Effector memory CD8-positive, alpha-beta T cell (primary cell): ENCODE measurements around the gene RNASEH2C.
A peak's percentile ranks its signal among the peaks of the same experiment; 100 is the strongest.
"Not testable (repeated sequence)": the region's sequence is repeated elsewhere in the genome, so short reads cannot be mapped to it uniquely, and the experiment has no call there.

Source experiments
- ATAC-seq: fragments of 150-1000 bp; cut with Tn5 transposase; replicated peaks from 2 replicates; pipeline ENCODE4 v1.10.0; 2021; ENCODE audit warnings: mild to moderate bottlenecking, moderate library complexity
- DNase-seq, 3 experiments: peaks; one replicate each; pipeline ENCODE4 v3.0.0; 2021
- H3K27ac Mint-ChIP-seq, 2 donors: one replicate each; pipeline ENCODE4 v1.8.0; 2022; ENCODE audit warnings: mild to moderate bottlenecking in 2 of 2, mixed read lengths in 2 of 2, moderate library complexity in 2 of 2
- H3K27me3 Mint-ChIP-seq, 2 donors: one replicate each; pipeline ENCODE4 v1.8.0; 2022; ENCODE audit warnings: mixed read lengths in 2 of 2
- H3K36me3 Mint-ChIP-seq: one replicate; pipeline ENCODE4 v1.8.0; 2022; ENCODE audit warnings: mild to moderate bottlenecking, moderate library complexity, mixed read lengths; ENCODE audit not compliant: insufficient read depth
- H3K4me1 Mint-ChIP-seq, 2 donors: one replicate each; pipeline ENCODE4 v1.8.0; 2022; ENCODE audit warnings: low read depth in 2 of 2, mixed read lengths in 2 of 2
- H3K4me3 Mint-ChIP-seq, 2 donors: one replicate each; pipeline ENCODE4 v1.8.0; 2022; ENCODE audit warnings: mild to moderate bottlenecking in 2 of 2, mixed read lengths in 2 of 2, moderate library complexity in 2 of 2
- H3K9me3 Mint-ChIP-seq, 2 donors: one replicate each; pipeline ENCODE4 v1.8.0; 2022; ENCODE audit warnings: mixed read lengths in 2 of 2
- total RNA-seq, 9 experiments: gene quantifications; one replicate each; lab custom pipeline; 2026; lab: John Stamatoyannopoulos, UW

Gene RNASEH2C
- 34.7 to 53.6 (median 43.7) reads per million in 9 experiments for total RNA-seq

GRCh38 chr11:65720211-65720934 is at the start of gene RNASEH2C:
Gene RNASEH2C (minus strand): TSS chr11:65720798. CDS start chr11:65720758, 40 bp downstream.
- H3K27me3 Mint-ChIP-seq = no peaks in the 10 kb centered on the region
- no peaks in the 10 kb centered on the region for H3K9me3 Mint-ChIP-seq
- peaks cover 22 to 30% of the 10 kb centered on the region in 2 donors for H3K4me1 Mint-ChIP-seq
- peak within 1 kb of the TSS; percentile 87 to 94 for H3K4me3 Mint-ChIP-seq
- H3K27ac Mint-ChIP-seq = peak within 1 kb of the TSS; percentile 87 to 89
- DNase-seq = peak; percentile 64 to 69 (median 65)
- ATAC-seq = peak; percentile 92
- H3K36me3 Mint-ChIP-seq = peaks cover 47% of the 10 kb centered on the region

- not testable (repeated sequence) for DNase-seq, H3K36me3 Mint-ChIP-seq, ATAC-seq, H3K27ac Mint-ChIP-seq, H3K4me3 Mint-ChIP-seq, H3K27me3 Mint-ChIP-seq, H3K9me3 Mint-ChIP-seq
- peaks cover 3 to 11% of the 10 kb centered on the region in 2 donors for H3K4me1 Mint-ChIP-seq
Observed at GRCh38 chr11:65767806-65768205, 47.2 kb upstream of the RNASEH2C start.

- Mint-ChIP-seq H3K27me3 (no peaks in the 10 kb centered on the region), H3K9me3 (no peaks in the 10 kb centered on the region), H3K4me1 (peaks cover 3 to 11% of the 10 kb centered on the region in 2 donors), H3K27ac (no peak overlapping the region), H3K4me3 (no peak overlapping the region), H3K36me3 (no peaks in the 10 kb centered on the region)
- no peak for ATAC-seq
- no peak for DNase-seq
Observed at GRCh38 chr11:65767406-65767805, 46.8 kb upstream of the RNASEH2C start.

GRCh38 chr11:65766535-65766934 is 45.9 kb upstream of the RNASEH2C start:
- H3K9me3 Mint-ChIP-seq = no peaks in the 10 kb centered on the region
- no peak for DNase-seq
- no peak overlapping the region for H3K27ac Mint-ChIP-seq
- no peaks in the 10 kb centered on the region for H3K27me3 Mint-ChIP-seq
- no peaks in the 10 kb centered on the region for H3K36me3 Mint-ChIP-seq
- no peak overlapping the region for H3K4me3 Mint-ChIP-seq
- ATAC-seq = no peak
- H3K4me1 Mint-ChIP-seq = peaks cover 3 to 11% of the 10 kb centered on the region in 2 donors

GRCh38 chr11:65764434-65764833 is 43.8 kb upstream of the RNASEH2C start:
- no peak overlapping the region for H3K27ac Mint-ChIP-seq
- no peaks in the 10 kb centered on the region for H3K9me3 Mint-ChIP-seq
- H3K27me3 Mint-ChIP-seq = peaks cover 12 to 15% of the 10 kb centered on the region in 2 donors
- no peaks in the 10 kb centered on the region for H3K4me1 Mint-ChIP-seq
- H3K4me3 Mint-ChIP-seq = no peak overlapping the region
- ATAC-seq (no peak), DNase-seq (no peak)
- H3K36me3 Mint-ChIP-seq = no peaks in the 10 kb centered on the region

GRCh38 chr11:65762816-65763215 is 42.2 kb upstream of the RNASEH2C start:
- H3K4me1 Mint-ChIP-seq, DNase-seq, H3K36me3 Mint-ChIP-seq, ATAC-seq, H3K9me3 Mint-ChIP-seq, H3K27ac Mint-ChIP-seq, H3K4me3 Mint-ChIP-seq: not testable (repeated sequence)
- peaks cover 20 to 24% of the 10 kb centered on the region in 2 donors for H3K27me3 Mint-ChIP-seq

GRCh38 chr11:65762169-65762568 is 41.6 kb upstream of the RNASEH2C start:
- H3K27me3 Mint-ChIP-seq = peaks cover 26 to 30% of the 10 kb centered on the region in 2 donors
- not testable (repeated sequence) for H3K9me3 Mint-ChIP-seq

GRCh38 chr11:65745049-65745448 is 24.5 kb upstream of the RNASEH2C start:
- peaks cover 27 to 64% of the 10 kb centered on the region in 2 donors for H3K27me3 Mint-ChIP-seq
- no peaks in the 10 kb centered on the region for H3K4me1 Mint-ChIP-seq
- H3K36me3 Mint-ChIP-seq = no peaks in the 10 kb centered on the region
- no peak overlapping the region for H3K4me3 Mint-ChIP-seq
- ATAC-seq = no peak
- no peak overlapping the region for H3K27ac Mint-ChIP-seq
- H3K9me3 Mint-ChIP-seq = no peaks in the 10 kb centered on the region
- DNase-seq = no peak

More at GRCh38 chr11:65762169-65762568, 41.6 kb upstream of the RNASEH2C start:
- H3K4me1 Mint-ChIP-seq, DNase-seq, ATAC-seq, H3K27ac Mint-ChIP-seq, H3K4me3 Mint-ChIP-seq, H3K36me3 Mint-ChIP-seq: not testable (repeated sequence)

GRCh38 chr11:65744699-65745042 is 24.1 kb upstream of the RNASEH2C start:
- Mint-ChIP-seq H3K36me3 (no peaks in the 10 kb centered on the region), H3K27ac (no peak overlapping the region), H3K4me3 (no peak overlapping the region), H3K27me3 (peaks cover 27 to 64% of the 10 kb centered on the region in 2 donors), H3K9me3 (no peaks in the 10 kb centered on the region), H3K4me1 (no peaks in the 10 kb centered on the region)
- no peak for DNase-seq
- ATAC-seq = no peak

- no peak overlapping the region for H3K27ac Mint-ChIP-seq
- no peaks in the 10 kb centered on the region for H3K9me3 Mint-ChIP-seq
- H3K27me3 Mint-ChIP-seq = peaks cover 27 to 60% of the 10 kb centered on the region in 2 donors
- H3K4me3 Mint-ChIP-seq = no peak overlapping the region
- H3K36me3 Mint-ChIP-seq = no peaks in the 10 kb centered on the region
- no peak for DNase-seq
- ATAC-seq = no peak
- no peaks in the 10 kb centered on the region for H3K4me1 Mint-ChIP-seq
Observed at GRCh38 chr11:65744026-65744698, 23.6 kb upstream of the RNASEH2C start.

- Mint-ChIP-seq H3K27ac (no peak overlapping the region), H3K36me3 (no peaks in the 10 kb centered on the region), H3K9me3 (no peaks in the 10 kb centered on the region), H3K4me3 (no peak overlapping the region), H3K27me3 (peaks cover 28 to 55% of the 10 kb centered on the region in 2 donors), H3K4me1 (no peaks in the 10 kb centered on the region)
- ATAC-seq (no peak), DNase-seq (no peak)
Observed at GRCh38 chr11:65743681-65744025, 23.1 kb upstream of the RNASEH2C start.

- Mint-ChIP-seq H3K36me3 (no peaks in the 10 kb centered on the region), H3K27ac (no peak overlapping the region), H3K4me1 (no peaks in the 10 kb centered on the region), H3K9me3 (no peaks in the 10 kb centered on the region), H3K4me3 (no peak overlapping the region), H3K27me3 (peaks cover 40 to 58% of the 10 kb centered on the region in 2 donors)
- no peak for ATAC-seq
- no peak for DNase-seq
Observed at GRCh38 chr11:65742353-65742752, 21.8 kb upstream of the RNASEH2C start.

GRCh38 chr11:65741185-65741584 is 20.6 kb upstream of the RNASEH2C start:
- peaks cover 36 to 58% of the 10 kb centered on the region in 2 donors for H3K27me3 Mint-ChIP-seq
- H3K9me3 Mint-ChIP-seq = no peaks in the 10 kb centered on the region
- H3K4me1 Mint-ChIP-seq = no peaks in the 10 kb centered on the region
- H3K4me3 Mint-ChIP-seq = no peak overlapping the region
- DNase-seq = no peak
- no peak for ATAC-seq
- no peaks in the 10 kb centered on the region for H3K36me3 Mint-ChIP-seq
- no peak overlapping the region for H3K27ac Mint-ChIP-seq

- Mint-ChIP-seq H3K4me1 (no peaks in the 10 kb centered on the region), H3K36me3 (no peaks in the 10 kb centered on the region), H3K4me3 (no peak overlapping the region), H3K27ac (no peak overlapping the region), H3K9me3 (no peaks in the 10 kb centered on the region), H3K27me3 (peaks cover 40 to 52% of the 10 kb centered on the region in 2 donors)
- ATAC-seq (no peak), DNase-seq (no peak)
Observed at GRCh38 chr11:65739022-65739421, 18.4 kb upstream of the RNASEH2C start.
